ENCODE results near the gene SORCS2.

SORCS2 gene

DNA sequence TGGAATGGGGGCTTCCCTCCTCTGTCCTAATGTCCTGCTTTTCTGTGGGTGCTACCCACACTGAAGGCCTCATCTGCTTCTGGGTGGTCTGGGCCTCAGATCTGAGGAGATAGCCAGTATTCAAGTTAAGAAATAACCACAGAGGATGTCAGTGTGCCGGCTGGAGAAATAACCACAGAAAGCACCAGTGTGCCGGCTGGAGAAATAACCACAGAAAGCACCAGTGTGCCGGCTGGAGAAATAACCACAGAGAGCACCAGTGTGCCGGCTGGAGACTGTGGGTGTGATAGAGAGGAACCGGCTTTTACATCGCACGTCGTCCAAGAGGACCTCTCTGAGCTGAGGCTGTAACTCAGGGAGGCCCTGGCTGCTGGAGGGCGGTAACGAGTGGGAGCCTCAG, 308.1 kb downstream of the SORCS2 start:
- DNase-seq (no peak), ATAC-seq (no peak)
- Mint-ChIP-seq H3K4me1 (no peaks in the 10 kb centered on the region), H3K27me3 (peaks cover 15% of the 10 kb centered on the region), H3K4me3 (no peak overlapping the region), H3K27ac (no peak overlapping the region), H3K9me3 (no peaks in the 10 kb centered on the region)

DNA sequence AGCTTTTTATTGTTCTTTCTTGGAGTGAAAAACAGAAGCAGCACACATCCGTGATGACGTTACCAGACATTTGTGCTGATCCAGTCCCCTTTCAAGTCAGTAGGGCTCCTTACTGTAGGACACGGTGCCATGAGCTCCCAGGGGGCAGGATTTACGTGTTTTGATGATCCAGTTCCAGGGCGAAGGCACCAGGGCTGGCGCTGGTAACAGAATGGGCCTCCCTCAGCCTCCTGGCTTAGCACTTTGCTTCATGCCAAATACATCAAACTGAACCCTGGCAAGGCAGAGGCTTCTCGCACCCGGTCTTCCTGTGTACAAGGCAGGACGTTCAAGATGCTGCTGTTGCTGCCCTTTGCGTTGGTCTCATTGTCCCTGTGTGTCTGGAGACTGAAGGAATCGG, 309.0 kb downstream of the SORCS2 start:
- Mint-ChIP-seq H3K27ac (no peak overlapping the region), H3K4me3 (no peak overlapping the region), H3K27me3 (peaks cover 15% of the 10 kb centered on the region), H3K4me1 (no peaks in the 10 kb centered on the region), H3K9me3 (no peaks in the 10 kb centered on the region)
- no peak for DNase-seq
- no peak for ATAC-seq

DNA sequence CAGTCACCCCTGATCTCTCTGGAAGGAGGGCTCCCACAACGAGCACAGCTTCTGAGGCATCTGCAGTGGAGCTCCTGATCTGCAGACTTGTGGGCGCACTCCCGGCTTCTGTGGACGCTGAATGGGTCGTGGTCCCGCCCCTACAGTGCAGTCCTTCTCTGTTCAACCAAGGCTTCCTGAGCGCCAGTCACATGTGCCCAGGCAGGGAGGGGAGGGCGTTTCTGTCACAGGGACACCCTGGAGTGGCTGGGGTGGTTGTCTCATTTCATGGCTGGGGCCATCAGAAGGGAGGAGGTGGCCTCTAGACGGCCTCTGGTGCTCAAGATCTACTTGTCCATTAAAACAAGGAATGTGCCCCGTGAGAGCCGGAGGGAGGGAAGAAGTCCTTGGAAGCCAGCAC, 309.5 kb downstream of the SORCS2 start:
- Mint-ChIP-seq H3K27me3 (peaks cover 15% of the 10 kb centered on the region), H3K9me3 (no peaks in the 10 kb centered on the region), H3K4me3 (no peak overlapping the region), H3K4me1 (no peaks in the 10 kb centered on the region), H3K27ac (no peak overlapping the region)
- DNase-seq (no peak), ATAC-seq (no peak)

DNA sequence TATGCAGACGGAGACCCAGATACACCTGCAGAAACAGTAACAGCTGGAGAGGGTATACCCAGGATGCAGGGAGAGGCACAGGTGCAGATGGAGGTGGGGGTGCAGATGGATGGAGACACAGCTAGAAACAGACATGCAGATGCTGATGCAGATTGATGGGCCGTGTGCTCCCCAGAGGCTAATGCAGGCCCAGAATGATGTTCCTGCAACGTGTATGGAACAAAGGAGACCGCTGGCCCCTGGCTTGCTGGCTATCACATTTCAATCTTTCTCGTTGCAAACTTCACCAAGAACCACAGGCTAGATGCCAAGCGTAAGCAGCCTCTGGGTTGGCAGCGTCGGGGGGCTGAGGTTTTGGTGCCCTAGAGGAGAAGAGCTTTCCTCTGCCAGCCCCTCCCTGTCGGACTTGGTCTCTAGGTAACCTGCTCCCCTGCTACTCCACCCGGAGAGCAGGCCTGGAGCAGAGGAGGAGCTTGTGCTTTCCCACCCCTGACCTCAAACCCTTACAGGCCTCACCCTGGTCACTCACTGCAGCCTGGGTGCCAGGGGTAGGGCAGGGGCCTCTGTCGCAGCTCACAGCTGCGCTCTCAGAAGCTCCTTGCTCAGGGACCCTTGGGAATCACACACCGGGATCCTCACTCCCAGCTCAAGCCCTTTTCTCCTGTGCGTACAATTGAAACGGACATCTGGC, 311.4 kb downstream of the SORCS2 start:
- Mint-ChIP-seq H3K4me3 (no peak overlapping the region), H3K9me3 (no peaks in the 10 kb centered on the region), H3K27me3 (peaks cover 28% of the 10 kb centered on the region), H3K27ac (no peak overlapping the region), H3K4me1 (no peaks in the 10 kb centered on the region)
- no peak for ATAC-seq
- no peak for DNase-seq

DNA sequence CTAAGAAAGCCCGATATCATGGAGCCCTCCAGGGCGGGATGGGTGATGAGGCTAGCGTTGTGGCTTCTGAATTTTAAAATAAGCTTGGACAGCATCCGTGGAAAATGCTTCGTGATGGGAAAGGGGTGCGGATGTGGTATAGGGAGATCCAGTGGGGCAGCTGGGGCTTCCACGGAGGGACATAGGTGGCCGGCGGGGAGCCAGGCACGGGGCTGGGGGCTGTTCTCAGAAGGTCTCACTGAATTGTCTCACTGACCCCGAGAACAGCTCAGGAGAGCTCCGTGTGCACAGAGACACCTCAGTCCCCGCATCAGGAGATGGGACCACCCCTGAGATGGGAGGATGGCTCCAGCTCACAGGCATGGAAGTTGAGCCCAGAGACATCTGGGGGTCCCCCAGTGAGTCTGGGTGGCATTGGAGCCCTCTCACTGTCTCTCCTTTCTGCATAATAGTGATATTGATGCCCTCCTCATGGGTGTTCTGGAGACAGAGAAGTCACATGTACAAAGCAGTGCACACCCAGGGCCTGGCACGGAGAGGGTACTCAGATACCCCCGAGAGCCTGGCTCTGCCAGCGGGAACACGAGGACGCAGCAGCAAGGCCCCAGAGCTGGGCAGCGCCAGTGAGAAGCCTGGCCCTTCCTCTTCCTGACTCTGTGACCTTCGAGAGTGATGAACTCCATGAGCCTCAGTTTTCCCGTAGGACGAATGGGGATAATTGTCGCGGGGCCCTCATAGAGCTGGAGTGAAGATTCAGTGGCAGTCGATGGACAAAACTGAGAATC, 313.0 kb downstream of the SORCS2 start:
- Mint-ChIP-seq H3K9me3 (no peaks in the 10 kb centered on the region), H3K27me3 (peaks cover 31% of the 10 kb centered on the region), H3K4me1 (no peaks in the 10 kb centered on the region), H3K27ac (peak overlapping the region in 1 of 2 donors; percentile 57), H3K4me3 (no peak overlapping the region)
- no peak for DNase-seq
- no peak for ATAC-seq

DNA sequence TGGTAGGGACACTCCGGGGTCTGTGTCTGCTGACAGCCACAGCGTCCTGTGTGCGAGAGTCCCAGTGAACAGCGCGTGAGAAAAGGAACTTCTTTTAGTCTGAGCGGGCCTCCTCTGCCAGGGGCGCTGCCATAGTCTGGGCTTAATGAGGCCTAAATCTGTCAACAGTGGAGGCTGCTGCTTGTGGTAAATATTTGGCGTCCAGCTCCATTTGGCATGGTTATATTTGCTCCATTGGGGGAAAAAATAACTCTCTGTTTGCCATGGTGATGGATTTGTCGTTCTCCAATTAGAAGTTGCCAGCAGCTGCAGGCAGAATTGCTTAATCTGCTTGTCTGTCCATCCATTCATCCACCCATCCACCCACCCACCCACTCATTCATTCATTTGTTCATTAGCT, 313.8 kb downstream of the SORCS2 start:
- Mint-ChIP-seq H3K4me1 (no peaks in the 10 kb centered on the region), H3K27ac (no peak overlapping the region), H3K4me3 (no peak overlapping the region), H3K9me3 (no peaks in the 10 kb centered on the region), H3K27me3 (peaks cover 39% of the 10 kb centered on the region)
- ATAC-seq (no peak), DNase-seq (no peak)

DNA sequence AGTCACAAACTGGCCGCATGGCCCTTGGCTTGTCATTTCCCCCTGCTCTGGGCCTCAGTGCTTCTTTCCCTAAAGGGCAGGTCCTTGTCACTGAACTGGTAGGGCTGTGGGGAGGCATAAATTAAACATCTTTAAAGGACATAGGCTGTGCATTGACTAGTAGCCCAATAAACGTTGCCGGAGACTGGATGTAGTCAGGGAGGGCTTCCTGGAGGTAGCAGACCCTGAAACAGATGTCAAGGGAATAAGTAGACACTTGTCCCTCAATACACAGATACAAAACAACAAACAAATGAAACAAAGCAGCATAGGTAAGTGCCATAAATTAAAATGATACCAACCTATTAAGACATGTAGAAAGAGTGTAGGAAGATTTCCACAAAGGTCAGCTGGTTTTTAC, 314.2 kb downstream of the SORCS2 start:
- DNase-seq (no peak), ATAC-seq (no peak)
- no peak overlapping the region for H3K4me3 Mint-ChIP-seq
- H3K9me3 Mint-ChIP-seq: no peaks in the 10 kb centered on the region
- H3K27me3 Mint-ChIP-seq: peaks cover 42% of the 10 kb centered on the region
- no peaks in the 10 kb centered on the region for H3K4me1 Mint-ChIP-seq
- H3K27ac Mint-ChIP-seq: no peak overlapping the region

DNA sequence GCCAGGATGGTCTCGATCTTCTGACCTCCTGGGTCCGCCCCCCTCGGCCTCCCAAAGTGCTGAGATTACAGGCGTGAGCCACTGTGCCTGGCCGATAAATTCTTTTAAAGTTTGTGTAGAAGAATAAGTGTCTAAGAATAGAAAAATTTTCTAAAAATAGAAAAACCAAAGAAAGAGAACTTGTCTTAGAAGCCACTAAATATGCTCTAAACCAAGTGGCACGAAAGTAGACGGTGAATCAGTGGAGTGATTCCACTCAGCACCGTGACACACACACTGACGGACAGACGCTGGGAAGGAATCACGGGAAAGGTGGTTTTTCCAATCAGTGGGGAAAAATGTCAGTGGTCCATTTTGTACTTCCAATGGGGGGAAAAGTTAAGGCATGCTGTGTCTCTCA, 315.0 kb downstream of the SORCS2 start:
- no peaks in the 10 kb centered on the region for H3K9me3 Mint-ChIP-seq
- ATAC-seq: no peak
- peak overlapping the region in 1 of 2 donors; percentile 46 for H3K27ac Mint-ChIP-seq
- no peaks in the 10 kb centered on the region for H3K4me1 Mint-ChIP-seq
- DNase-seq: no peak
- H3K27me3 Mint-ChIP-seq: peaks cover 46% of the 10 kb centered on the region
- H3K4me3 Mint-ChIP-seq: no peak overlapping the region

DNA sequence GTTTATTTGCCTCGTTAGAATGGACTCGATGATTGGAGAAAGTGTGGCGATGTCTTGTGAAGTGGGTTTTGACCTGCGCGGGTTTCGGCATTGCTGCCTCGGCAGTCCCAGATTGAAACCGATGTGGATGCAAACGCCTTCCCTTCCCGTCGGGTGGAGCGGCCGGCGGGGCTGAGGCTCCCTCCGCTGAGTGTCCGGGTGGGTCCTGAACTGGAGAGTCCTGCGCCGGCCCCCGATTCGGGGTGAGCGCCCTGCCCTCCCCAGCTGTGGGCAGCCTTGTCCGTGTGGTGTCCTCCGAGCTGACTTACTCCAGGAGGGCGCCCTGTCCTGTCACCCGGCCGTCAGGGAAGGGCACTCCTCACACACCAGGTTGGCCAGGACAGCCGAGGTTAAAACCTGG, 317.7 kb downstream of the SORCS2 start:
- DNase-seq: no peak
- Mint-ChIP-seq H3K4me1 (no peaks in the 10 kb centered on the region), H3K27me3 (peaks cover 65% of the 10 kb centered on the region), H3K4me3 (no peak overlapping the region), H3K9me3 (no peaks in the 10 kb centered on the region), H3K27ac (no peak overlapping the region)
- ATAC-seq: no peak

DNA sequence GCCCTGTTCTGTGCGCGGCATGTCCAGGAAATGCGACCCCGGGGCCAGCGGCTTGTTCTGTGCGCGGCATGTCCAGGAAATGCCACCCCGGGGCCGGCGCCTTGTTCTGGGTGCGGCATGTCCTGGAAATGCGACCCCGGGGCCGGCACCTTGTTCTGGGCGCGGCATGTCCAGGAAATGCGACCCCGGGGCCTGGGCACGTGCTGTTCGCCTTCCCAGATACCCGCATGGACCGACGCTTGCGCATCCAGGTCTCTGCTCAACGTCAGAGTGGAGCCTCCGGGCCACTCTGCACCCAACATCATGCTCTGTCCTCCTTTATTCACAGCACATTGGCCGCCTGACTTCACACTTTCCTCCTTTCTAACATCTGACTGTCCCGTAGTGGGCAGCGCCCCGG, 318.2 kb downstream of the SORCS2 start:
- Mint-ChIP-seq H3K4me3 (no peak overlapping the region), H3K9me3 (no peaks in the 10 kb centered on the region), H3K27ac (no peak overlapping the region), H3K4me1 (no peaks in the 10 kb centered on the region), H3K27me3 (peaks cover 65% of the 10 kb centered on the region)
- DNase-seq (no peak), ATAC-seq (no peak)

DNA sequence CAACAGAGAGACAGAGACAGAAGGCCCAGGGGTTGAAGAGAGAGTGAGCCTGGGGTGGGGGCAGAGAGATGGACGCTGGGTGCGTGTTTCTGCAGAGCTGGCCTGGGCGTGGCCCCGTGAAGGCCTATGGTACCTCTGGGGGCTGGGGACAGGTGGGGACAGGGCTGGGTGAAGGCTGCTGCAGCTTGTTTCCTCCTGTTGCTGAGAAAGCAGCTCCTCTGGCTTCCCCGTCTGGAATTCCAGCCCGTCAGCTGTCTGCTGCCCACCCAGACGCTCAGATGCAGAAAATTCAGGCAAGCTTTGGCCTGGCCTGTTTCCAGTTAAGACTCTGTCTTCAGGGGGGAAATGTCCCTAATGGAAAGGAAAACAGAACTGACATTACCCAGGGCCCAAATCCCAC, 319.2 kb downstream of the SORCS2 start:
- Mint-ChIP-seq H3K4me3 (no peak overlapping the region), H3K27ac (no peak overlapping the region), H3K4me1 (no peaks in the 10 kb centered on the region), H3K9me3 (no peaks in the 10 kb centered on the region), H3K27me3 (peaks cover 75% of the 10 kb centered on the region)
- DNase-seq (no peak), ATAC-seq (no peak)

DNA sequence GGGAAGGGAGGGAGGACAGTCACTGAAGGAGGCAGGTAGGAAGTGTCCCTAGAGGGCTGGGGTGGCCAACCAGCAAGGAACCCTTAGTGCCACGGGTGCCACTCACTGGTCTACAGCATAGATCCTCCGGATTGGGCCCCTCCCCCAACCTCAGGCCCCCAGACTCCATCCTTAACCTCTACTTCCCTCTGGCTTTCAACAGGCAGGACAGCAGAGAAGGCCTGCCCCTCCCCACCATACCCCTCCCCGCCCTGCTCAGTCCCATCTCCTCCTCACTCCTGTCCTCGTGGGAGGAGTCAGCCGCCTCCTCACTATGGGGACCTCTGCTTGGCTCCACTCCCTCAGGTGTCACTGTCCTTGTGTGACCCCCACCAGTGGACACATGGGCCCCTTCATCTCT, 320.1 kb downstream of the SORCS2 start:
- DNase-seq: no peak
- H3K4me1 Mint-ChIP-seq: no peaks in the 10 kb centered on the region
- no peak for ATAC-seq
- H3K27me3 Mint-ChIP-seq: peaks cover 82% of the 10 kb centered on the region
- no peaks in the 10 kb centered on the region for H3K9me3 Mint-ChIP-seq
- H3K4me3 Mint-ChIP-seq: no peak overlapping the region
- peak overlapping the region in 1 of 2 donors; percentile 10 for H3K27ac Mint-ChIP-seq

DNA sequence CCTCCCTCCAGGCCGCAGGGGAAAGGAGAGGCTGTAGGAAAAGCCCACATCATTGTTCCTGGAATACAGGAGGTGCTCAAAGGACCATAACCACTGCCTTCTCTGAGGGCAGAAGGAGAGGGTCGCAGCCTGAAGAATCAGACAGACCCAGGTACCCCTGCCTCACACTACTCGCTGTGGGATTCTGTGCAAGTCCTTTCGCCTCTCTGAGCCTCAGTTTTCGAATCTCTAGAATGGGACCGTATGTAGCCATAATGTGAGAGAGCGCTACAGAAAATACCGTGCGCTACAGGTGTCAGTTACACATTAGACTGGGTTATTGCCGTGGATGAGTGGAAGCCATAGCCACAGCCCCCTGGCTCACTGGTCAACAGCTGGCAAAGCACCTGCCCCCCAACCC, 320.6 kb downstream of the SORCS2 start:
- Mint-ChIP-seq H3K27me3 (peaks cover 82% of the 10 kb centered on the region), H3K27ac (peak overlapping the region in 1 of 2 donors; percentile 69), H3K4me3 (no peak overlapping the region), H3K9me3 (no peaks in the 10 kb centered on the region), H3K4me1 (no peaks in the 10 kb centered on the region)
- no peak for ATAC-seq
- no peak for DNase-seq

DNA sequence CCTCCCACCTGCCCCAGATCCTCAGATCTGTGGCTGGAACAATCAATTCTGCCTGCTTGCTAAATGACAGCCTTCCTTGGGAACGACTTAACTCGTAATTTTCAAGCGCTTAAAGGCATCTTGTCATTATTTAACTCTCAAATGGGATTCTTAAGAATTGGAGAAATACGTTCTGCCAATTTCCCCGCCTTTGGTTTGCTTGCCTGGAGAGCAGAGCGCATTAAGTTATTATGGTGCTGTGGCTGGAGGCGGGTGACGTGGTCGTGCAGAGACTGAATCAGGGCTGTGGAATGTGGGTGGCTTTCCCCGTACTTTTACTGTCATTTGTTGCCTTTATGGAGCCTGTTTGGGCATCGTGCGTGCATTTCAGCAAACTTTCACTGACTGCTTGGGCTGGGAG, 321.3 kb downstream of the SORCS2 start:
- no peak overlapping the region for H3K4me3 Mint-ChIP-seq
- H3K27me3 Mint-ChIP-seq: peaks cover 76% of the 10 kb centered on the region
- no peaks in the 10 kb centered on the region for H3K4me1 Mint-ChIP-seq
- H3K9me3 Mint-ChIP-seq: no peaks in the 10 kb centered on the region
- no peak overlapping the region for H3K27ac Mint-ChIP-seq
- DNase-seq (no peak), ATAC-seq (no peak)

DNA sequence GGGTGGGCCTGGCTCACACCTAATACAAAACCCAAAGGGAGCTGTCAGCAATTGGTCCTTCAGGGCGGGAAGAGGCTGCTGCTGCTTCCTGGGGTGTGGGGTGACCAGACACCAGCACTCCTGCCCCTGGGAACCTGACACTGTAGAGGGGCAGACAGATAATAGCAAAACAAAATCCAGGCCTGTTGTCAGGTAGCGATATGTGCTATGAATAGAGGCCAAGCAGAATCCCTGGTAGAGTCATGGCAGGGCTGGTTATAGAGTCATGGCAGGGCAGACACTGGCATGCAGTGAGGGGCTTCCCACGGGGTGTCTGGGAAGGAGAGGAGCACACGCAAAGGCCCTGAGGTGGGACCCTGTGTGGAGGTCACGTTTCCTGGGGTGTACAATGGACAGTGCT, 321.9 kb downstream of the SORCS2 start:
- ATAC-seq: no peak

DNA sequence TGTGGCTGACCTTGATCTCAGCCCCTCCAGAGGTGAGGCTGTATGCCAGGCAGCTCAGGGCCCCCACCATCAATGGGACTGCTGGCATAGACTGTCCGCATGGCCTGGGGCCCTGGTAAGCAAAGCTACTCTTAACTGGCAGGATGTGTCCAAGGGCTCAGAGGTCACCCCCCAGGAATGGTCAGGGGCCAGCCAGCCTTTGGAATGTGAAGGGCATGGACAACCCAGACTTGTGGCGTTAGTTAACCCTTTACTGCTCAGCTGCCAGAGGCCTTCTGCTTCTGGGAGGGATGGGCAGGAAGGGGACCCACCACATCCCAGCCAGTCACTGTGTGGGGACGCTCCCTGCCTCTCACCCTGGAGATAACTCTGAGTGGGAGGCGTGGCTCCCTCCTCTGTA, 322.5 kb downstream of the SORCS2 start:
- Mint-ChIP-seq H3K9me3 (no peaks in the 10 kb centered on the region), H3K4me3 (no peak overlapping the region), H3K27me3 (peaks cover 70% of the 10 kb centered on the region), H3K27ac (no peak overlapping the region), H3K4me1 (no peaks in the 10 kb centered on the region)
- ATAC-seq (no peak), DNase-seq (no peak)

More for the DNA sequence above, 321.9 kb downstream of the SORCS2 start:
- Mint-ChIP-seq H3K27me3 (peaks cover 70% of the 10 kb centered on the region), H3K4me3 (no peak overlapping the region), H3K9me3 (no peaks in the 10 kb centered on the region), H3K27ac (no peak overlapping the region), H3K4me1 (no peaks in the 10 kb centered on the region)
- no peak for DNase-seq

Data from stimulated activated naive CD8-positive, alpha-beta T cell treated with anti-CD3 and anti-CD28 coated beads, Interleukin-15, amount 100 ng/mL, for 72 hours (primary cell).